NCI-H524 treated with DMSO at 0.1 percent for 48 hours (cell line): Measurements from ENCODE around the gene MAN1B1.
"Not testable (repeated sequence)": the region's sequence is repeated elsewhere in the genome, so short reads cannot be mapped to it uniquely, and the experiment has no call there.

Experiments
- DNase-seq: peaks from one replicate; lab custom pipeline; 2025; lab: John Stamatoyannopoulos, UW

The MAN1B1 gene

DNA sequence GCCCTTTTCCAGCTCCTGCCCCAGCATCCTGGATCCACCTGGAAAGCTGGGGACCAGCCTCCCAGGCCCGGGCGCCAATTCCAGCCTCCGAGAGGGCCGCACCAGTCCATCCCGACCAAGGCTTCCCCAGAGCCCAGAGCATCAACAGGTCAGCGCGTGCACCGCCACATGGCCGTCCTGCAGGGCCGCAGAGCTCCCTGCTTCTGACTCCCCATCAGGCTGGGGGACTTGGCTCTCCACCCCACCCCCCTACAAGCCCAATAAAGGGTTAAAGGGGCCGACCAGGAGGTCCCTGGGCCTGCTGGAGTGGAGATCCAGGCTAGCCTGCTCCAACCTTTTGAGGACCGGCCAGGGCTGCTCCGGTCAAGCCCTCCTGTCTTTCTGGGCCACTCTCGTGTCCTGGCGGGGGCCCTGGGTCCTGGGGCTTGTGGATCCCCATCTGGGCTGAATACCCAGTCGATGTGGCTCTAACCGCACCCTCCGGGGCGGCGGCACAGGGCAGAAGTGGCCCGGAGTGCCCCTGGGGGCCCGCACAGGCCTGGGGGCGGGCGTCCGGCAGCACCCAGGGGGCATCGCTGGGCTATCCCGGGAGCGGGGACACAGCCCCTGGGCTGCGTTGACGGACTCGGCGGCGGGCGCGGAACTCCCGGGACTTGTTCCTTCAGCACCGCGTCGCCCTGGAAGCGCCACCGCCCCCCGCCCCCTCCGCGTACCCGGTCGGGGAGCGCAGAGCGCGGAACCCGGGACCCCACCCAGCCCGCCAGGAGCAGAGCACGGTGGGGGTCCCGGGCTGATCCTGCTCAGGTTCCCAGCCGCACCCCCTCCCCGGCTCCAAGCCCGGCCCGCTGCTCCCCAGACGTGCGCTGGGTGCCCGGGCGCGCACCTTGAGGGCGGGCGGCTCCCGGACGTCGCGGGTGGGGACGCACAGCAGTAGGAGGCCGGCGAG, 33.5 kb upstream of the MAN1B1 start:
- DNase-seq, result no peak

DNA sequence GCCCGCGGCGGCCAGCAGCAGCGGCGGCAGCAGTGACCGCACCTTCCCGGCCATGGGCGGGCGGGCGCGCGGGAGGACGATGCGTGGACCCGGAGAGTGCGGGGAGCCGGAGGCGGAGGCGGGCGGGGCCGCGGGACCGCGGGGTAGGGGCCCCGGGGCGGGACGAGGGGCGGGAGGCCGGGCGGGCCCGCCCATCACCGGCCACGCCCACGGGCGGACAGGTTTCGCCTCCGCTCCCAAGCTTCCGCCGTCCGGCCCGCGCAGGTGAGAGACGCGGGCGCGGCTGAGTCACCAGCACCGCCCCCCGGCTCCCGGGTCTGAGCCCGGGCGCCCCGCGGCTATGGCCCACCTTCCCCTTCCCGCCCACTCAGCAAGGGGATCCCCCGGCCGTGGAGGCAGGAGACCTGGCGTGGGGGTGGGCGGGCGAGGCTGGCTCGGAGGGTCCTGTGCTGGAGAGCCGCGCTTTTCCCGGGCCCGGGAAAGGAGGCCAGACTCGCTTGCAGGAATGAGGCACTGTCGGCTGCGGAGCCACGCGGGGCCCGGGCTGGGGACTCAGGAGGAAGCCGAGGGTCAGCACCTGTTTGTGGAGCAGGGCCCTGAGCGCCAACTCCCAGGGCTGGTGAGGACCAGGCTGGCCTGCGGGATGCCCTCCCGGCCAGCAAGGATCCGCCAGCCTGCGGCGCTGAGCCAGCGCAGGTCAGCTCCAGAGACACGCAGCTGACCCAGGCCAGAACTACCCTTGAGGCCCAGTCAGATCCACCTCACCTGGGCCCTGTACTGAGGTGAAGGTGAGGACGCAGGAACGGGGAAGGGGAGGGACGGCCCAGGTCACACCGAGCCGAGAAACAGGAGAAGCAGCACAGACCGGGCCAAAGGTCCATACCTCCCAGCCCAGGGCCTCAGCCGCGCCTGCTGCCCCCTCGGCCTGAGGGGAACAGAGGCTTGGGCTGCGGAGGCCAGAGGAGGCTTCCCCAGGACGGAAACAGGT, 32.5 kb upstream of the MAN1B1 start, which contains the start of gene ENTPD2:
ENTPD2 (minus strand) TSS at position 118 of the 988 bp plus-strand sequence; CDS start at position 54, 64 bp downstream.
- DNase-seq, result no peak

DNA sequence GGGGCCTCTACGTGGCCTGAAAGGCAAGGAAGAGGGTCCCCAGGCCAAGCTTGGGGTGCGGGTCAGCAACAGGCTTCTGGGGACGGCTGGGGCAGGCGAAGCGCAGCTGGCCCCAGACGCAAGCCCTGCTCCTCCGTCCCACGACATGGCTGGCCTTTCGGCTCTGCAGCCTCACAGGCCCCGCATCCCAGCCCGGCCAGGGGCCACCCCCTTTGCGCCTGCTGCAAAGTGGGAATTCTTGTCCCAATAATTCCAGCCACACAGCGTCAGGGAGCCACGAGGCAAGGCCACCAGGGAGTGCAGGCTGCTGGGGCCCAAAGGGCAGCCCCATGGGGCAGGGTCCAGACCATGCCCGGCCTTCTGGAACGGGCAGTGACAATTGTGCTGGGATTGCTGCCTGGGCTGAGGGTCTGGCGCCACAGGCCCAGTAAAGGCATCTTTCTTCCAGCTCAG, 31.8 kb upstream of the MAN1B1 start:
- no peak for DNase-seq

GRCh38 chr9:137055385-137056364, 31.1 kb upstream of the MAN1B1 start:
- DNase-seq, result no peak

DNA sequence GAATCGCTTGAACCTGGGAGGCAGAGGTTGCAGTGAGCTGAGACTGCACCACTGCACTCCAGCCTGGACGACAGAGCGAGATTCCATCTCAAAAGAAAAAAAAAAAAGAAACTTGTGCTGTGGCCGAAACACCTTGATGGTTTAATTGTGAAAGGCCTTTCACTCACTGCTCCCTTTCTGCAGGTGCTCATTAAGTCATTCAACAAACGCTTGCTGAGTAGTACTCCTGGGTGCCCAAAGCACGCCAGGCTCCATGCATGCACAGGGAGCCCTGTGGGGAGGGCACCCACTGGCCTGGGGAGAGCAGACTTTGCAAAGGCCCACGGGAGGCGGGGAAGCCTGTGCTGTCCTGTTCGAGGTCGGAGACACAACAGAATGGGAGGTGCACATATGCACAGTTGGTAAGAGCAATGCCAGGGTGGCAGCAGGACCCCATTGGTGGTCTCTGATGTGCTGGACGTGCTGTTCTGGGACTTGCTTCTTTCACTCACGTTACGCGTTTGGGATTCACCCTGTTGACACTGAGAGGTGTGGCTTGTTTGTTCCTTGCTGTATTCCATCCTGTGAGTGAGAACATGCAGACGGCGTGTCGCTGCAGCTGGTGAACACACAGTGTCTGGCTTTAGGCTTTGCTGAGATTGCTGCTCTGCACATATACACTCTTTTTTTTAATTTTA, 29.9 kb upstream of the MAN1B1 start:
- DNase-seq, result no peak

- peak; percentile 46 for DNase-seq
Observed at GRCh38 chr9:137057545-137057944, 29.2 kb upstream of the MAN1B1 start.

- DNase-seq, result peak; percentile 39
Observed at GRCh38 chr9:137058521-137059234, 28.1 kb upstream of the MAN1B1 start.

GRCh38 chr9:137062384-137062783, 24.4 kb upstream of the MAN1B1 start:
- DNase-seq, result no peak

GRCh38 chr9:137062798-137063197, 24.0 kb upstream of the MAN1B1 start:
- DNase-seq, result not testable (repeated sequence)

GRCh38 chr9:137063311-137064026, 23.3 kb upstream of the MAN1B1 start:
- no peak for DNase-seq

DNA sequence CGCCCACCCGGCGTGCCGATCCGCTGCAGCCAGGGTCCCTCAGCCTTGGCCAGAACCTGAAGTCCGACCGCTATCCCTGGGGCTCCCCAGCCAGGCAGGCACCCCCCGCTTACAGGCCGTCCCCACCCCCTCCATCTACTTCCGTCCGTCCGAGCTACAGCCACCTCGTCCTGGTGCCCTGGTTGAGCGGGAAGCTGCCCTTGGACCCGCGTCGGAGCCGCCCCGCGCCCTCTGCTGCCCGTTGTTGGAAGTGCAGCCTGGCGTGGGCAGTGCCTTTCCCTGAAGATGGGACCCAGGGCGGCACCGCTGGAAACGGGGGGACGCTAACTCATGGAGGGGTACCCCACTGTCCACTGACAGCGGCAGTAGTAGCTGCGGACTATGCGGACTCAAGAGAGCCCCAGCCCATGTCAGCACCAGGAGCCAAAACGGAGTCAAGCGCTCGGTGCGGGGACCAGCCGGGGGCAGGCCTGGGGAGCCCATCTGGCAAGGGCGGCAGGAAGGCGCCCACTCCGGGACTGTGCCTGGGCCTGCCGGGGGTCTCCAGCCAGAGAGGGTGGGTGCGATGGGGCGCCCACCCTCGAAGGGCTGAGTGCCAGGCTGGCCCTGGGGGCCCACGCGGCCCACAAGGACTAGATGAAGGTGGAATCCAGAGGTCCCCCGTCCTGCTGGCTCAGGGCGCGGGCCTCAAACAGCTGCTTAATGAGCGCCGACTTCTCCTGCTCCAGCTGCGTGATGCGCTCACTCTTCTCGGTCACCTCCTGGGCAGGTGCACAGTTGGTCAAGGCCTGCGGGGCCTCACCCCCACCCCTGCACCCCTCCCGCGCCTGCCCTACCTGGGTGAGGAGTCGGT, 22.5 kb upstream of the MAN1B1 start:
- DNase-seq, result no peak

DNA sequence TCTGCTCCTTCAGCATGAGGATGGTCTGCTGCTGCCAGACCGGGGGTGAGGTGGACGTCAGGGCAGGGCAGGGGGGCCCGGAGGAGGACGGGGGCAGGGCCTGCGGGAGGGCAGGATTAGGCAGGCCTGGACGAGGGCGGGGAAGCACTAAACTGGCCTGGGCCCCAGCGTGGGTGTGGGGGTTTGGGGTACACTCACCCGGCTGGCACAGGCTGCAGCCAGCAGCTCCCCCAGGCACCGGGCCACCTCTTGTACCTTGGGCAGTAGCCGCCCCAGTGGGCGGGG, 22.0 kb upstream of the MAN1B1 start:
- DNase-seq, result no peak

GRCh38 chr9:137065336-137065967, 21.3 kb upstream of the MAN1B1 start:
- no peak for DNase-seq

DNA sequence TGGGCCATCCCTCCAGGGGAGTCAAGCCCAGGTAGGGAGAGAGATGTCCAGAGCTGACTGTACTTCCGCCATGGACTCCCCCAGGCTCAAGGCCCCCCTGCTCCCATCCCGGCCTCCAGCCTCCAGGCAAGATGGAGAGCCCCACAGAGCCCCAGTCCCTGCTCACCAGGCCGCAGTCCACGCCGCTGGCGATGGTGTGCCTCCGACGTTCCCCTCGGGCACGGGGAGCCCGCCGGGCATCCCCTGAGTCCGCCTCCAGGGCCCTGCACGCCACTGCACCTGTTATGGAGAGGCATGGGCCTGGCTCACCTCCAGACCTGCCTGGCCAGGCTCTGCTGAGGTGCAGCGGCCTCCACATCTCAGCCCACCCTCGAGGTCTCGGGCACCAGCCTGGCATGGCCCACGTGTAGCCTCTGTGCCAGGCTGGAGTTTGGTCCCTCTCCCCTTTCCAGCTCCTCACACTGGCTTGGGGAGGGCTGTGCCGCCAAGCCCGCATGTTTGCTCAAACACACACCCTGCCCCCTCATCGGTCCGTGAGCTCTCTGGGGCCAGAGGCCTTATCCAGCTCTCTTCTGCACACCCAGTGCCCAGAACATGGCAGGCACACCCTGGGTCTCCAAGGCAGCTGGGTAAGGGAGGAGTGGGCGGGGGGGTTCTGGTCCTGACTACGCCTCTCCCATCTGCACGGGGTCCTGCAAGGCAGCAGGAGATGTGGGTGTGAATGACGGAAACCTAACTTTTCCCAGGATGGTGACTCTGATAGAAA, 20.5 kb upstream of the MAN1B1 start:
- DNase-seq, result no peak

DNA sequence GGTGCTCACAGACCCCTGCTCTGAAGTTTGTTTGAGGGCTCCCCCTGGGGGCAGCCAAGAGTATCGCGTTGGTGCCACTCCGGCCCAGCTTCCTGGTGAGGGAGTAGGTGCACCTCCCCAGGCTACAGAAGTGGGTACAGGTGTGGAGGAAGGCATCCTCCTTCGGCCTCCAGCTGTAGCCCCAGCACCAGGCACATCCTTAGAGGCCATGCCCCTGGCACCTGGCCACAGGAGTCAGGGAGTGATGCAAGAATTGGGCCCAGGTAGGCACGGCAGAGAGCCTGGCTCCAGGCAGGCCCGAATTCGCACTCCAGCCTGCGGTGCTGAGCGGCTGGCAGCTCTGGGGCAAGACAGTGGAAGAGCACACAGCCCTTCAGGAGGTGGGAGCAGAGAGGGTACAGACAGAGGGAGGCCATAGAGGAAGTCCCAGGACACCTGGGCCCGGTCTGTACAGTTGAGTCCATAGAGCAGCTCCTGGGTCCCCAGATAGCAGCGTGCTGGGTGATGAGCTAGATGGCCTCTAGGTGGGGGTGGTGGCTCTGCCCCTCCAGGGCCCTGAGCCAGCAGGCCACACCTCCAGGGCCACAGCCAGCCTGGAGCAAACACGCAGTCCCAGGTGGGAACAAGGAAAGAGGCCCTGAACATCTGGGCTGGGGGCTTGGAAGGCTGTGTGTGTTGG, 18.8 kb upstream of the MAN1B1 start:
- DNase-seq, result no peak
